Right renal cortex interstitium (tissue), 3 donors: ENCODE data around the gene KCNC3. TPM values are rescaled to one million over a fixed set of nuclear protein-coding genes. Genes with fewer than 3 reads are reported as not detected.
A peak's percentile ranks its signal among the peaks of the same experiment; 100 is the strongest.

ENCODE experiments used
- DNase-seq, 3 donors: peaks; one replicate each; pipeline ENCODE4 v3.0.0-alpha.2; 2013; ENCODE audit warnings: low read depth in 3 of 3, low spot score in 2 of 3
- polyA plus RNA-seq, 3 donors: library from polyadenylated mRNA; unstranded; fragments of 120-200 nt; gene quantifications; one replicate each; pipeline ENCODE4 v1.2.1, GENCODE V29; 2013; ENCODE audit not compliant: insufficient read length in 3 of 3

KCNC3 gene
- polyA plus RNA-seq, 3 donors: 23.8 to 27.2 (median 27.1) TPM

DNA sequence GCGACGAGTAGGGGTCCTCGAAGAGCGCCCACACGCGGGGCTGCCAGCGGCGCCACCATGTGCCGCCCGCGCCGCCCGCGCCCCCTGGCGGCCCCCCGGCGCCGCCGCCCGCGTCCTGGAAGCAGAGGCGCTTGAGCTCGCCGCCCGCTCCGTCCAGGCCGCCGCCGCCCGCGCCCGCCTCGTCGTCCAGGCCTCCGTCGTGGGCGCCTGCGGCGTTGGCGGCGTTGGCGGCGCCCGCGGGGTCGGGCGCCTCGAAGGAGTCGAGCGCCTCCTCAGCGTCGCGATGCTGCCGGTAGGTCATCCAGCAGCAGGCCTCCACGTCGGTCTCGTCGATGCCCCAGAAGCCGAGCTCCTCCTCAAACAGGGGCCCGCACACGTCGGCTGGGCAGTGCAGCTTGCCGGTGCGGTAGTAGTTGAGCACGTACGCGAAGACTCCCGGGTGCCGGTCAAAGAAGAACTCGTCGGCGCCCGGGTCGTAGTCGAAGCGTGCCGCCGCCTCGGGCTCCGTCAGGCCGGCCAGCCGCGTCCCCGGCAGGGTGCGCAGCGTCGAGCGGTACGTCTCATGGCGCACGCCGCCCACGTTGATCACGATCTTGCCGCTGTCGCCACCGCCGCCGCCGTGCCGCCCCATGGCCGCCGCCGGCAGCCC lies 829 bp downstream of the KCNC3 start:
- DNase-seq: no peak

GRCh38 chr19:50327461-50328223 lies 1.5 kb downstream of the KCNC3 start:
- no peak for DNase-seq

GRCh38 chr19:50327013-50327412 lies 2.2 kb downstream of the KCNC3 start:
- DNase-seq: no peak

GRCh38 chr19:50326101-50326664 lies 3.0 kb downstream of the KCNC3 start:
- DNase-seq: no peak

DNA sequence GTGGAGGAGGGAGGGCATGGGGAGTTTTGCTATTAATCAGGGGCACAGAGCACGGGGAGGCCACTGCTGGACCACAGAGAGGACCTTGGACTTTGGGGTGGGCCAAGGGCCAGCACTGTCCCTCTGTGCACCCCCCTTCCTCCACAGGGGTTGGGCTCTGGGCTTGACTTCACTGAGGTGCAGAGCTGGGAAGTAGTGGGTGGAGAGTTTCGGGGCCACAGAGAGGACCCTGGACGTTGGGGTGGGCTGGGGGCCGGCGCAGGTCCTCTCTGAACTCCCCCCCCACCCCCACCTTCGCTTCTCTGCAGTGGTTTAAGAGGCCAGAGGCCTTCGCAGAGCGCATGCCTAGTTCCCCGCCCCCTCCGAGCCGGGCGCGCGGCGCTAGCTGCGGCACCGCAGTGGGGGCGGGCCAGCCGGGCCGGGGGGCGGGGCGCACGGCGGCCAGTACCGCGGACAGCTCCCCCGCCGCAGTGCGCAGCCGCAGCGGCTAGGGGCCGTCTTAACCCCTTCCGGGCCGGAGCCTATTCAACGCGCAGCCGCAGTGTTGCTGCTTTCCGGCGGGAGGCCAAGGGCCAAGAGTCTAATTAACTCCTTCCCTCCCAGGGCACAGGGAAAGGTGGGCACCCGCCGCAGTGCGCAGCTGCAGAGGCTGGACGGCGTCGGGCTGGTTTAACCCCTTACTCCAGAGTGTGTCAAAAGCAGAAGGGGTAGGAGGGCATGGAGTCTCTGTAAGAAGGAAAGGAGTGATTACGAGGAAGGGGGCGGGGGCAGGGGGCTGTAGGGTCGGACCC lies 3.7 kb downstream of the KCNC3 start:
- DNase-seq: peak in 1 of 3 donors; percentile 51

GRCh38 chr19:50324331-50324730 lies 4.8 kb downstream of the KCNC3 start:
- DNase-seq: no peak

- no peak for DNase-seq
These were observed 5.4 kb downstream of the KCNC3 start for GRCh38 chr19:50323782-50324133.

DNA sequence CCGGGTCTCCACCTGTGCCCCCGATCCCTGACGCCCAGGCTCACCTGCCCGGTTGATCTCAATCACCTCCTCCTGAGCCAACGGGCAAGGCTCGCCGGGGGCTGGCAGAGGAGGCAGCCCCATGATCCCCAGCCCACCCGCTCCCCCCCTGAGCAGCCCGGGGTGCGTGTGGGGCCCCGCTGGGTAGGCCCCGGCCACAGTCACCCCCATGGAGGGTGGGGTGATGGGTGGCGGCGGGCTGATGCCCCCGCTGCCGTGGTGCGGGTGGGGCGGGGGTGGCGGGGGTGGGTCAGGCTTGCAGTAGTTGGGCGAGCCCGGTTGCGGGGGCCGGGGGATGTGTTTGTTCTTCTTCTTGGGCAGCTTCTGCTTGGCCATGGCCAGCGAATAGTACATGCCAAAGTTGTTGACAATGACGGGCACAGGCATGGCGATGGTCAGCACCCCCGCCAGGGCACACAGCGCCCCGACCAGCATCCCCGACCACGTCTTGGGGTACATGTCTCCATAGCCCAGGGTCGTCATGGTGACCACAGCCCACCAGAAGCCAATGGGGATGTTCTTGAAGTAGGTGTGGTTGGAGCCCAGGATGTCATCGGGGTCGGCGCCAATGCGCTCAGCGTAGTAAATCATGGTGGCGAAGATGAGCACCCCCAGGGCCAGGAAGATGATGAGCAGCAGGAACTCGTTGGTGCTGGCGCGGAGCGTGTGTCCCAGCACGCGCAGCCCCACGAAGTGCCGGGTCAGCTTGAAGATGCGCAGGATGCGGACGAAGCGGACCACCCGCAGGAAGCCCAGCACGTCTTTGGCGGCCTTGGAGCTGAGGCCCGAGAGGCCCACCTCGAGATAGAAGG lies 6.0 kb downstream of the KCNC3 start:
- DNase-seq: no peak

DNA sequence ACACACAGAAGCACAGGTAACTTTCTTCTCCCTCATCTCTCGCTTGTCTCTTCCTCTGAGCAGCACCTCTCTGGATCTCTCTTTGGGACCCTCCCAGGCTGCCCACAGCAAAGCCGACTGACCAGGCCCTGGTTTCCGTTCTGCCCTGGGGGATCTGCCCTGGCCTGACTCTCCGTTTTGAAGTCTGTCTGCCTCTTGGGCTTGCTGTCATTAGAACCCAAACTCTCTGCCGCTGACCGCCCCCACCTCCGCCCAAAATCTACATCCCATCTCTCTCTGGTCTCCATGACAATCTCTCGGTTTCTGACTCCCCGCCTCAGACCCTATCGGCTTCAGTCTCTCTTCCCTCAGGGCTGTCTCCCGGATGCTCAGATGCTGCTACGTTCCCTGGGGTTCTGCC lies 6.9 kb downstream of the KCNC3 start:
- no peak for DNase-seq

- DNase-seq: no peak
These were observed 7.3 kb downstream of the KCNC3 start for GRCh38 chr19:50321831-50322230.

DNA sequence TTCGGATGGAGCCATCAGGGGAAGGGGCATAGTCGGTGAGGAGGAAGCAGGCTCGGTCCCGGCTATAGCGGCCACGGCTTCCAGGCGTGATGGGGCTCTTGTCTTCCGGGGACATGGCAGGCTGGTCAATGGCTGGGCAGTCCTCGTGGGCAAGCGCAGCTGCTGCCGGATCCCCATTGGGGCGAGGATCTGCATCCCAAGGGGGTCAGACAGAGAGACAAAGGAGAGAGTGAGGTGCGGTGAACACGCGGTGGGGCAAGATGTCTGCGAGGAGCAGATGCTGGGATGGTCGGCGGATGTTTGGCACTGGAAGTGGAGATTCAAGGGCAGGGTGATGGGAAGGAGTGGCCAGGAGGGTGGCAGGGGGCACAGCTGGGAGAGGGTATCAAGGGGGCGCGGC lies 8.6 kb downstream of the KCNC3 start:
- DNase-seq: no peak

GRCh38 chr19:50320051-50320450 lies 9.1 kb downstream of the KCNC3 start:
- no peak for DNase-seq

- DNase-seq: no peak
These were observed 10.0 kb downstream of the KCNC3 start for GRCh38 chr19:50319156-50319555.

DNA sequence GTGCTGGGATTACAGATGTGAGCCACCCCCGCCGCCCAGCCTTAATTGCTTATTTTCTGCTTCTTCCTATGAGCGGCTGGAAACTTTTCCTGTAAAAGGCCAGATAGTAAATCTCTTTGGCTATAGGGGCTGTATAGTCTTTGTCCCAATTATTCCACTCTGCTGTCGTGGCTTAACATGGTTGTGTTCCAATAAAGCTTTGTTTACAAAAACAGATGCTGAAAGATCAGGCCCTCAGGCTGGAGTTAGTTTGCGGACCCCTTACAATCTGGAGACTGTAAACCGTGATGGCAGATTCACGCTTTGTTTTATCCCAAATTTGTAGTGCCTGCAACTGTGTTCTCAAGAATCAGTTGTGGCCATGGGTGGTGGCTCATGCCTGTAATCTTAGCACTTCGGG lies 10.7 kb downstream of the KCNC3 start:
- DNase-seq: no peak

GRCh38 chr19:50317115-50317514 lies 12.1 kb downstream of the KCNC3 start:
- no peak for DNase-seq

- no peak for DNase-seq
These were observed 13.3 kb downstream of the KCNC3 start for GRCh38 chr19:50315773-50316448.

DNA sequence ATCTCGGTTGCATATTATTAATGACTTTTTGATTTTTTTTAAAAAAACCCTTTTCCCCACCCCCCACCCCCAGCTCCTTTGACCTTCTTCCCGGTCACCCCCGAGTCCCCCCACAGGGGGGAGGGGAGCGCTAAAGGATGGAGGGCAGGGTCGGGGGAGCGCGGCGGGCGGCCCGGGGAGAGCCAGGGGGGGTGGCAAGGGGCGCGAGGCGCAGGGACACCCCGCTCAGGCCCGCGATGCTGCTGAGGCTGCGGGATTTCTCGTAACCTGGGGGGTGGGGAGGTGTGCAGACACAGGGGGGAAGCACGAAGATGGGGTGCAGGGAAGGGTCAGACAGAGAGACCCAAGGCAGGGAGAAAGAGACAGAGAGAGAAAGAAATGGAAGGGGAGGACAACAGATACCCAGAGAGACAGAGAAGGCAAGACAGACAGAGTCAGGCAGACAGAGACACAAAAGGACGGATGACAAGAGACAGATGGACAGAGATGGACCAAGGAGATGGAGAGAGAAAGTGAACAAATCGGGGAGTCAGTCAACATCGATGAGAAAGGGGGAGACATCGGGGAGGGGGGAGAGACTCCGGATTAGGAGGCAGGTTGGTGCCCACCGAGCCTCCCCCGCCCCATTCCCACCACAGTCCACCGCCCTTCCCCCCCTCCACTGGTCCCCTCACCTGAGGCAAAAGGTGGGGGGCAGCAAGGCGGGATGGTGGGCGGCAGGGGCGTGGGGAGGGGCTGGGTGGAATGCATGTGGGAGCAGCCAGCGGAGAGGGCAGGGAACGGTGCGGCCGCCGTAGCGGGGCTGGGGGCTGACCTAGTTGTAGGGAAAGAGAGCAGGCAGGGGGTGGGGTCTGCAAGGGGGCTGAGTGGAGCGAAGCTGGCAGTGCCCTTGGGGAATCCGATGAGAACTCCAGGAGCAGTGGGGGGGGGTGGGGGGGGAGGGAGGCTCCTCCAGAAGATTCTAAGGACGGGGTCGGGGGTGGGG lies 14.2 kb downstream of the KCNC3 start:
- DNase-seq: no peak

- DNase-seq: no peak
These were observed 15.2 kb downstream of the KCNC3 start for GRCh38 chr19:50313812-50314536.
